Effector CD4-positive, alpha-beta T cell (primary cell): ENCODE measurements around the gene ADAMTS3.
"Not testable (repeated sequence)": the region's sequence is repeated elsewhere in the genome, so short reads cannot be mapped to it uniquely, and the experiment has no call there.

Experiments
- DNase-seq: peaks from one replicate; pipeline ENCODE4 v3.0.0-alpha.2; 2020

Gene ADAMTS3

GRCh38 chr4:72552447-72552846 lies 16.6 kb downstream of the ADAMTS3 start:
- no peak for DNase-seq

DNA sequence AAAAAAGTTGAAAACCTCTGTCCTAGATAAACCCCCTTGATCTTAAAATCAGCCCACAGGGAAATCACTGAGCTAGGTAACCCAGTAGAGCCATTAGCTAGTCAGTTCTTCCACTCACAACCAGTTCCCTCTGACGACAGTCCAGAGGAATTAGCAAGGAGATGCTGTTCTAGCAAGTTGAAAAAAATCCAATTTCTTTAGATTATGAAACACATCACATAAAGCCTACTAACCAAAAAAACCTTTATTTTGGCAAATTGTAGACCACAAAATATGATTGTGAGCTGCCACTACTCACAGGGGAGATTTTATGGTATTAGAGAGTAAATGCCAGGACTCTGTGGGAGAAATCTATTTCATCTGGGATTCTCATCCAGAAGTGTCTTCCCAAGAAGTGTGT lies 22.6 kb downstream of the ADAMTS3 start:
- no peak for DNase-seq

GRCh38 chr4:72540694-72541093 lies 28.3 kb downstream of the ADAMTS3 start:
- not testable (repeated sequence) for DNase-seq

DNA sequence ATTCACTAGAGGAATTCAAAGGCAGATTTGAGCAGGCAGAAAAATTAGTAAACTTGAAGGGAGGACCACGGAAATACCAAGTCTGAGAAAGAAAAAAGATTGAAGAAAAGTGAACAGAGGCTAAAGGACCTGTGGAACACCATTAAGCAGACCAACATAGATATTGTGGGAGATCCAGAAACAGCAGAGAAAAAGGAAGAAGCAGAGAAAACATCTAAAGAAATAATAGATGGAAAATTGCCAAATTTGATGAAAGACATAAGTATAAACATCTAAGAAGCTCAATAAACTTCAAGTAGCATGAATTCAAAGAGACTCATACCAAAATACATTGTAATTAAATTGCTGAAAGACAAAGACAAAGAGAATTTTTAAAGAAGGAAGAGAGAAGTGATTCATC lies 31.0 kb downstream of the ADAMTS3 start:
- DNase-seq, result no peak

GRCh38 chr4:72536443-72536842 lies 32.6 kb downstream of the ADAMTS3 start:
- DNase-seq, result no peak

GRCh38 chr4:72531768-72532290 lies 37.2 kb downstream of the ADAMTS3 start:
- DNase-seq, result no peak

- DNase-seq, result no peak
These were observed 37.7 kb downstream of the ADAMTS3 start for GRCh38 chr4:72531322-72531721.

- DNase-seq, result no peak
These were observed 39.7 kb downstream of the ADAMTS3 start for GRCh38 chr4:72529148-72529822.

DNA sequence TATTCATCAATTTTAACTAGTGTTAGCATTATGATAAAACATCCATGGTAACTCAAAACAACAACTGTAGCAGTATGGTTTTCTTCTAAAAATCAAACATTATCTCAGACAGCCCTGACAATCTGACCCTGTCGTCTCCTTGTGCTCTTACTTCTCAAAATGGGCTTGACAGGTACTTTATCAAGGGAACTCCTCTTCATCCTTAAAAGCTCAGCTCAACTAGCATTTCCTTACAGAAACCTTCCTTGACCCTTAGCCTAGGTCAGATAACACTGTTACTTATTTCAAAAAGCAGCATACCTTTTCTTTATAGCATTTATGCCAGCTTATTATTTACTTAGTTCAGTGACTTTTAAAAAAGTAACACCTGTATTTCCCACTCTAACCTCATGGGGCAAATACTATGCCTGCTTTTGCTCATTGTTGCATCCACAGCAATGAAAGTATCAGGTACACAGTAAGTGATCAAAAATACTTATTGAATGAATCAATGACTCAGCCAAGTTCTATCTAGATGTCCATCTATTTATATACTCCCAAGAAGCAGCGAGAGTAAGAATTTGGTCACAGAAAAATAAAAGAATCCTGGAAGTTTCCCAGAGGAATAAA lies 41.9 kb downstream of the ADAMTS3 start:
- no peak for DNase-seq

- DNase-seq, result no peak
These were observed 43.1 kb downstream of the ADAMTS3 start for GRCh38 chr4:72525938-72526337.

DNA sequence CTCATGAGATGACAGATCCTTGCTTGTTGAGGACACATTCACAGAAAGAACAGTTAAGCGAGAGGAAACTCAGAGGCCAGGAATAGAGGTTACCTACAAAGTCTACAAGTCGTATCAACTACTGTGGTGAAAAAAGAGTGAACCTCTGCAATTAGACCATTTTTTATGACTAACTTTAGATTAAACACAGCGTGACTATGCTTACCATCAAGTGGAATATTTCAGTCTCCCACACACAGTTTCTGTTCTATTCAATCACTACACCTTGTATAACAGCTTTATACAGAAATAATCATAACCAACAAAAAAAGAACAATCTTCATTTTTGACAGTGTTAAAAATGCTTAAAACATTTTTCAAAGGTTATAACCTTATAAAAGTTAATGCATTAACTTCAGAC lies 46.6 kb downstream of the ADAMTS3 start:
- DNase-seq, result no peak

DNA sequence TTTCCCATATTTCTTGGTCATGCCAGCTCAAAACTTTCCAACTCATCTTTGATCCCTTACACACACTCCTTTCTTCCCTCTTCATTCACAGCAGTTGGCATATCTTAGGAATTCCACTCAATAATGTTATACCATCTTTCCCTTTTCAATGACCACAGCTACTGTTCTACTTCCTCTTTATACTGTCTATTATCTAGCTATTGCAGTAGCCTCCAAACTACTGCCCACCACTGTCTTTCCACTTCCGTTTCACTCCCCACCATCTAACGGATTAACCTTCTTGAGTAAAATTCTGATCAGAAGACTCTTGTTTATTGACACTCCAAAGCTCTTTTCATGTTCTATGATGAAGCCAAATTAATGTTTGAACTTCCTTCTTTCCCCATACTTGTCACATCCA lies 55.8 kb downstream of the ADAMTS3 start:
- no peak for DNase-seq

GRCh38 chr4:72507860-72508419 lies 61.1 kb downstream of the ADAMTS3 start:
- no peak for DNase-seq

DNA sequence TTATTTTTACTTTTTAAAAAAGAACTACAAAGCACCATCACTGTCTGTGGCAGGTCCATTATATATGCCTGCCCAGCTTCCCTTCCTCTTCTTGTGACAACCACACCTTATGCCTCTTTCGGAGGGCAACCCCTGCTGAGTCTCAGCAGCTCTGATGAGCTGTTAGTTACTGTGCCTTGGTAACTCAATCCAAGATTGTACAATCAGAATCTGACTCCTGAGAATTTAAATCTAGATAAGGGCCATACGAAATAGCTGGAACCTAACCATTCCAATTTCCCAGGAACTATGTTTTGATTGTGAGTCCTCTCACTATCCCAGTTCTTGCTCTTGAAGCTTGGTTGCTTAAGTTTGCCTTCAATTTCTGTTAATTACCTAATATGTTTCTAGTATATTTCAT lies 61.9 kb downstream of the ADAMTS3 start:
- DNase-seq, result no peak

DNA sequence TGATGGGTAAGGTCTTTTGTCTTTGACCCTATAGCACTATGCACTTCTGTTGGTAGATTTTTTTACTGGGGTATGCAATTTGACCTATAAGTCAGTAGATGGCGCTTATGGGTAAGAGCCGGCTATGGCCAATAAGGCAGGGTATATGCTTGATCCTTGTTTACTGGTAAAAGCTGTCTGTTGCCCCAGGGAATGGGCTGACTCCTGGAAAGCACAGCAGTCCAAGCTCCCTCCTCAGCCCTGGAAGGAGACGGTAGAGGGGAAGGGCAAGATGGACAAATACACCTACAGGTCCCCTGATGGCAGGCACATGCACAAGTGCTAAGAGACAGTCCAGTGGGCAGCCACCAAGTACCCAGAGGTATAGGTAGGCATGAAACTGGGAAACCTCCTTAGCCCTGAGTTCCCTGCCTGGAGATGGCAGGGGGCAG lies 63.7 kb downstream of the ADAMTS3 start:
- no peak for DNase-seq

DNA sequence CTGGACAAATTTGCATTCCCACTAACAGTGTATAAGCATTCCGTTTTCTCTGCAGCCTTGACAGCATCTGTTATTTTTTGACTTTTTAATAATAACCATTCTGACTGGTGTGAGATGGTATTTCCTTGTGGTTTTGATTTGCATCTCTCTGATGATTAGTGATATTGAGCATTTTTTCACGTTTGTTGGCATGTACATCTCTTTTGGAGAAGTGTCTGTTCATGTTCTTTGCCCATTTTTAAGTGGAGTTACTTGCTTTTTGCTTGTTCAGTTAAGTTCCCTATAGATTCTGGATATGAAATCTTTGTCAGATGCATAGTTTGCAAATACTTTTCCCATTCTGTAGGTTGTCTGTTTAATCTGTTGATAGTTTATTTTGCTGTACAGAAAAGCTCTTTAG lies 68.8 kb downstream of the ADAMTS3 start:
- DNase-seq, result no peak

DNA sequence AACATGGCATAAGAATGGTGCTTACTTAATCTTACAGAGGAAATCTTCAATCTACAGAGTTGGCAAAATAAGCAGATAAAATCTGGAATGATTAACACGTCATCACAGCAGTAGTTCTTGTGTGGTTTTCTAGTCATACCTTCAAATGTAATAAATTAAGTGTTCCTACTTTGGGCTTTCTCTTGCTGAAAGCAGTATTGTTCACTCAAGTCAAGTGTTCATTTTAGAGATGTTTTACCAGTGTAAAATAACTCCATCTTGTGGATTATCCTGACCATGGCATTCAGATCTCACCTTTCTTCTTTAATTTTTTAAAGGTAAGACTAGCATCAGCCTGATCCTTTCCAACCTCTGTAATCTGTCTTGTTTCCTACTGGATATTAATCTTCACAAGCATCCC lies 72.9 kb downstream of the ADAMTS3 start:
- DNase-seq, result no peak

DNA sequence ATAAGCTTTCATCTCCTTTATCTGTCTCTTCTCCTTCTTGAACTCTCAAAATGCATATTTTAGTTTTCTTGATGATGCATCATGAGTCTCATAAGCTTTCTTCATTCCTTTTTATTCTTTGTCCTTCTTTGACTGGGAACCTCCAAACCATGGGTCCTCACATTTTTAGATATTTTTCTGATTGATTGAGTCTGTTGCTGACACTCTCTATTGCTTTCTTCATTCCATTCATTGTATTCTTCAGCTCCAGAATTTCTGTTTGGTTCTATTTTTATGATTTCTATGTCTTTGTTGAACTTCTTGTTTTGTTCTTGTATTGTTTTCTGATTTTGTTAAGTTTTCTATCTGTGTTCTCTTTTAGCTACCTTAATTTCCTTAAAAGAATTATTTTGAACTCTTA lies 74.9 kb downstream of the ADAMTS3 start:
- no peak for DNase-seq

- no peak for DNase-seq
These were observed 79.8 kb downstream of the ADAMTS3 start for GRCh38 chr4:72489267-72489666.

DNA sequence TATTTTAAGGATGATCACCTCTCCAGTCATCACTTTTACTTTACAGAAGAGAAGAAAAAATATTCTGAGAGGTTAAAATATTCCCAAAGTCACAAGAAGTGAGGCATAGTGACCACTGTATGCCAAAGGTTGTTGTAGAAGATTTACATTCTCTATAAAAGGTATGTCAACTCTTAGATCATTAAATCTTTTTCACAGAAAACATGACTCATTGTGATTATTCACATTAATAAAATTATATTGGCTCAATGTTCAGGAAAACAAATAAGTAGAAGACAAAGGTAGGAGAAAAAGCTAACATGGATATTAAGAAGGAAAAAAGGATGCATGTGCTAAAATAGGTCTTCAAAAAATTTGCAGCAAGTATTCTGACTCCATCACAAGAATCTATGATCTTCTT lies 82.0 kb downstream of the ADAMTS3 start:
- no peak for DNase-seq

- DNase-seq, result no peak
These were observed 84.0 kb downstream of the ADAMTS3 start for GRCh38 chr4:72484981-72485380.

DNA sequence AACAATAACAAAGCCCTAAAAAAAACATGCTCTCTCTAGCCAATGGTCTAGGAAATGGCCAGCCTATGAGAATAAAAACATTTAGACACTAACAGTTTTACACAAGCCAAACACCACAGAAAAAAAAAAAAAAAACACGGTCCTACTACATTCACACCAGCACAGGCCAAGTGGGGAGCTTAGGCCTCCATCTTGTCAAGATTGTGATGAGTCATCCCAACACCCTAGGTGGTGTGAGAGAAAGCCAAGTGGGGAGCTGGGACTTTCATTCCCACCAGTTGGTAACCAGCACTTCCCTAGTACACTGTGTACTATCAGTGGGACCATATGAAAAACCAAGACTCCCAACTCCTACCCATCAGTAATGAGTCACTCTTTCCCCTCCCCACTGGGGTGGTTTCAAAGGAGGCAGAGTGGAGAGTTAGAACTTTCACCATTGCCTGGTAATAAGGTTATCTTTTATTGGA lies 95.6 kb downstream of the ADAMTS3 start:
- no peak for DNase-seq

DNA sequence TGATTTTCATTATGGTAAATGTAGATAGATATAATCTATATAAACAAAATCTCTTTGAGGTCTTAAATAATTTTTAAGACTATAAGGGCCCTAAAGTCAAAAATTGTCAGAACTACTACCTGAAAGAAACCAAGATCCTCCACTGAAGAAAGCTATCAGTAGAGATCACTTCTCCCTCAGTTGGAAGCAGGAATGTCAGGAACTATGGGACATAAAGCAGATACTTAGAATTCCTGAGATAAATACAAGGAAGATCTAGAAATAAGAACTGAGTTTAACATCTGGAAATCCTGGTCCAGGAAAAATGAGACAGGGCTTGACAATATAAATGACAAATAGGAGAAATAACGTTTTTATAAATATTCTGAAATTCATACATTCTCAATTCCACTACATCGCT lies 97.2 kb downstream of the ADAMTS3 start:
- DNase-seq, result no peak

DNA sequence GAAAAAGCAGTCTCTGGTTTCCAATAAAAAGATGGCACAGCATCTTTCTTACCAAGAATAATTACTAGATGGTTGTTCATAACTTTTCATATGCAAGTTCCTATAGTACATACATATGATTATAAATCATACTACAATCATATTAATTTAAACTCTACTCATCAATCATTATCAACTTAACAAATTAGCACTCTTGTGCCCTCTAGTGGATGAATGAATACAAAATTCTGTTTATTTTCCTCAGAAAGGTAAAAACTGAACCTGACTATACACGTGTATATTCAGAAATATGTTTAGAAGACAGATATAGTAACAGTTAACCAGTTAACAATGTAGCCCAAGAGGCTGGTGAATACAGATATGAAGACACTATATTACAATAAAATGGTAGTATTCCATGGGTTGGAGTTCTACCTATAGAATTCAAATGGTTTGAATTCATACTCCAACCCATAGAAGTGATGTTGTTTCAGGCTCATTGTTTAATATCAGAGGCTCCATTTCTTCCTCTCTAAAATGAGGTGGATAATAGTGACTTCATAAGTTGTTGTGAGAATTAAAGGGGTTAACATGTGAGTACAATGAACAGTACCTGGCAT lies 100.0 kb downstream of the ADAMTS3 start:
- no peak for DNase-seq
